IMR-90 (cell line): ENCODE results near the gene NDUFV3. TPM values are rescaled to one million over a fixed set of nuclear protein-coding genes. Genes with fewer than 3 reads are reported as not detected.

Experiments
- ATAC-seq: fragments of 200-7000 bp; cut with Tn5 transposase; 2 replicates; pipeline ENCODE4 v1.9.1; 2020; ENCODE audit warnings: low read depth, mild to moderate bottlenecking, moderate library complexity
- BruUV-seq: library from RNA; stranded (reverse); fragments of 400-500 nt; replicated peaks from 2 replicates; lab custom pipeline; 2021; lab: Mats Ljungman, UMichigan
- CTCF ChIA-PET: fragments of 300-600 bp; formaldehyde crosslinking; extraction: SDS; loops from one replicate; lab custom pipeline; 2021; ENCODE audit warnings: antibody characterized with exemption; lab: Yijun Ruan, JAX
- POLR2A ChIA-PET: fragments of 300-600 bp; sonication (Branson Sonifier 250); formaldehyde crosslinking; loops from one replicate; lab custom pipeline; 2022; ENCODE audit warnings: antibody characterized with exemption; ENCODE audit not compliant: unreplicated experiment; lab: Charles Lee
- DNase-seq: peaks from one replicate; pipeline ENCODE4 v3.0.0; 2013
- H2AFZ ChIP-seq: replicated peaks from 2 replicates; pipeline ENCODE3; 2013; ENCODE audit warnings: low read length, mild to moderate bottlenecking; ENCODE audit not compliant: poor library complexity
- H2AK5ac ChIP-seq: 2 replicates; pipeline ENCODE4 v1.6.1; 2013; ENCODE audit warnings: low read depth, low read length, inconsistent platforms
- H2AK9ac ChIP-seq: replicated peaks from 2 replicates; pipeline ENCODE3; 2013; ENCODE audit warnings: mild to moderate bottlenecking, low read depth, low read length, moderate library complexity; ENCODE audit not compliant: poor library complexity
- H2BK120ac ChIP-seq: 2 replicates; pipeline ENCODE4 v1.6.1; 2013; ENCODE audit warnings: low read depth, low read length, inconsistent platforms
- H2BK15ac ChIP-seq: 3 replicates; pipeline ENCODE4 v1.6.1; 2013; ENCODE audit warnings: low read depth, low read length, inconsistent platforms
- H2BK20ac ChIP-seq: 2 replicates; pipeline ENCODE4 v1.6.1; 2013; ENCODE audit warnings: low read depth, mild to moderate bottlenecking, inconsistent platforms, low read length, moderate library complexity
- H2BK5ac ChIP-seq: 2 replicates; pipeline ENCODE4 v1.6.1; 2013; ENCODE audit warnings: mild to moderate bottlenecking, low read depth, low read length, inconsistent platforms; ENCODE audit not compliant: poor library complexity, severe bottlenecking
- H3K14ac ChIP-seq: replicated peaks from 2 replicates; pipeline ENCODE4 v1.6.1; 2013; ENCODE audit warnings: low read depth, low read length, inconsistent platforms
- H3K18ac ChIP-seq: 2 replicates; pipeline ENCODE4 v1.6.1; 2013; ENCODE audit warnings: low read depth, low read length, control low read depth
- H3K23ac ChIP-seq: 2 replicates; pipeline ENCODE4 v1.6.1; 2013; ENCODE audit warnings: low read depth, low read length, inconsistent platforms
- H3K27ac ChIP-seq: 2 replicates; pipeline ENCODE4 v1.5.1; 2013; ENCODE audit warnings: mild to moderate bottlenecking, control low read depth, low read length; ENCODE audit not compliant: insufficient read depth
- H3K27me3 ChIP-seq: 2 replicates; pipeline ENCODE4 v1.6.1; 2013; ENCODE audit warnings: low read length; ENCODE audit not compliant: control insufficient read depth, insufficient read depth
- H3K36me3 ChIP-seq: 2 replicates; pipeline ENCODE4 v1.6.1; 2013; ENCODE audit warnings: low read length, mixed read lengths; ENCODE audit not compliant: control insufficient read depth, insufficient read depth
- H3K4ac ChIP-seq: 2 replicates; pipeline ENCODE4 v1.6.1; 2013; ENCODE audit warnings: low read depth, low read length, inconsistent platforms
- H3K4me1 ChIP-seq: 2 replicates; pipeline ENCODE4 v1.6.1; 2013; ENCODE audit warnings: low read length, mixed read lengths; ENCODE audit not compliant: control insufficient read depth, insufficient read depth
- H3K4me2 ChIP-seq: 2 replicates; pipeline ENCODE4 v1.6.1; 2013; ENCODE audit warnings: low read depth, mild to moderate bottlenecking, control low read depth, low read length, moderate library complexity
- H3K4me3 ChIP-seq: 2 replicates; pipeline ENCODE4 v1.5.1; 2013; ENCODE audit warnings: low read depth, mild to moderate bottlenecking, control low read depth, low read length, moderate library complexity; ENCODE audit not compliant: insufficient read depth
- H3K56ac ChIP-seq: 2 replicates; pipeline ENCODE4 v1.6.1; 2013; ENCODE audit warnings: low read length, inconsistent platforms; ENCODE audit not compliant: insufficient read depth; ENCODE audit errors: extremely low read depth
- H3K79me1 ChIP-seq, 2 experiments: 2 replicates each; pipeline ENCODE4 v1.6.1; 2013; ENCODE audit warnings: low read length in 2 of 2, inconsistent platforms in 1 of 2, low read depth in 1 of 2
- H3K9ac ChIP-seq: 2 replicates; pipeline ENCODE4 v1.6.1; 2013; ENCODE audit warnings: low read depth, low read length, control low read depth
- H3K9me1 ChIP-seq: 2 replicates; pipeline ENCODE4 v1.6.1; 2013; ENCODE audit warnings: low read length, inconsistent platforms; ENCODE audit not compliant: insufficient read depth
- H3K9me3 ChIP-seq: 2 replicates; pipeline ENCODE4 v1.6.1; 2013; ENCODE audit warnings: low read length; ENCODE audit not compliant: control insufficient read depth, insufficient read depth
- H4K20me1 ChIP-seq: 2 replicates; pipeline ENCODE4 v1.6.1; 2013; ENCODE audit warnings: low read length, inconsistent platforms; ENCODE audit not compliant: insufficient read depth
- H4K5ac ChIP-seq: 2 replicates; pipeline ENCODE4 v1.6.1; 2013; ENCODE audit warnings: mild to moderate bottlenecking, low read depth, low read length, control low read depth
- H4K8ac ChIP-seq, 2 experiments: 2 replicates each; pipeline ENCODE4 v1.6.1; 2013; ENCODE audit warnings: low read depth in 2 of 2, low read length in 2 of 2, control low read depth in 1 of 2, inconsistent platforms in 1 of 2
- H4K91ac ChIP-seq: 2 replicates; pipeline ENCODE4 v1.6.1; 2013; ENCODE audit warnings: low read depth, low read length, inconsistent platforms; ENCODE audit not compliant: insufficient read depth
- BHLHE40 ChIP-seq: fragments of 150-350 bp; IDR thresholded peaks from 2 replicates; pipeline ENCODE4 v1.6.1; 2016; ENCODE audit warnings: mild to moderate bottlenecking, low read depth, low read length
- CEBPB ChIP-seq: IDR thresholded peaks from 2 replicates; pipeline ENCODE4 v1.6.1; 2012; ENCODE audit warnings: low read depth, low read length, improper control_type of control experiment
- CHD1 ChIP-seq: IDR thresholded peaks from 2 replicates; pipeline ENCODE4 v1.6.1; 2012; ENCODE audit warnings: low read depth, low read length, improper control_type of control experiment
- FOS ChIP-seq: fragments of 150-350 bp; IDR thresholded peaks from 2 replicates; pipeline ENCODE4 v1.6.1; 2016; ENCODE audit warnings: low read depth, low read length
- MAFK ChIP-seq: IDR thresholded peaks from 2 replicates; pipeline ENCODE4 v1.6.1; 2012; ENCODE audit warnings: low read depth, low read length, improper control_type of control experiment
- MAZ ChIP-seq: IDR thresholded peaks from 2 replicates; pipeline ENCODE4 v1.6.1; 2012; ENCODE audit warnings: low read depth, mild to moderate bottlenecking, low read length, improper control_type of control experiment, moderate library complexity, borderline replicate concordance
- MXI1 ChIP-seq: IDR thresholded peaks from 2 replicates; pipeline ENCODE4 v1.6.1; 2012; ENCODE audit warnings: low read depth, mild to moderate bottlenecking, low read length, moderate library complexity, borderline replicate concordance
- NFE2L2 ChIP-seq: fragments of 150-350 bp; IDR thresholded peaks from 2 replicates; pipeline ENCODE4 v1.6.1; 2016; ENCODE audit warnings: low read depth, mild to moderate bottlenecking, low read length
- POLR2A ChIP-seq: IDR thresholded peaks from 2 replicates; pipeline ENCODE4 v1.6.1; 2012; ENCODE audit warnings: mild to moderate bottlenecking, low read depth, low read length
- RAD21 ChIP-seq: IDR thresholded peaks from 2 replicates; pipeline ENCODE4 v1.6.1; 2012; ENCODE audit warnings: low read length, improper control_type of control experiment
- RCOR1 ChIP-seq: IDR thresholded peaks from 2 replicates; pipeline ENCODE4 v1.6.1; 2012; ENCODE audit warnings: mild to moderate bottlenecking, low read length, improper control_type of control experiment; ENCODE audit not compliant: insufficient replicate concordance
- RFX5 ChIP-seq: IDR thresholded peaks from 2 replicates; pipeline ENCODE4 v1.8.0; 2012; ENCODE audit warnings: low read depth, mild to moderate bottlenecking, low read length, moderate library complexity
- SMC3 ChIP-seq: fragments of 150-350 bp; IDR thresholded peaks from 2 replicates; pipeline ENCODE4 v1.6.1; 2016; ENCODE audit warnings: low read depth, mild to moderate bottlenecking, antibody characterized with exemption, low read length, moderate library complexity
- WGBS, 2 experiments: methylation state at CpG; one replicate each; pipeline versions ENCODE4 v1.1.5 to v1.1.7; 2013; ENCODE audit warnings: missing lambda C conversion rate in 2 of 2; ENCODE audit not compliant: insufficient read length in 1 of 2; ENCODE audit errors: extremely low coverage in 2 of 2; 5-methylcytosine and 5-hydroxymethylcytosine counted together
- dilution Hi-C: fragments of 300-500 bp; cut with HindIII; formaldehyde crosslinking; loops from one replicate; pipeline ENCODE4 v1.14.3; 2018; ENCODE audit warnings: low sequenced_read_pairs; ENCODE audit not compliant: unreplicated experiment
- in situ Hi-C: fragments of 300-500 bp; cut with MboI; formaldehyde crosslinking; loops from 3 replicates; pipeline ENCODE4 v1.14.3; 2019; ENCODE audit warnings: low sequenced_read_pairs, inconsistent platforms, mixed read lengths
- intact Hi-C: fragments of 100-400 bp; cut with micrococcal nuclease; formaldehyde crosslinking; loops from 2 replicates; pipeline ENCODE4 v1.10.0; 2022
- polyA plus RNA-seq, 3 experiments: library from polyadenylated mRNA; depleted of rRNA; stranded (reverse); fragments of >200 nt; gene quantifications; 2 replicates each; pipeline ENCODE4 v1.2.3, GENCODE V29; 2012; ENCODE audit warnings: low replicate concordance in 1 of 3
- total RNA-seq: library from RNA; depleted of rRNA; stranded (reverse); fragments of >200 nt; gene quantifications from 2 replicates; pipeline ENCODE4 v1.2.3, GENCODE V29; 2012
- TF ChIP-seq, protein P1 (sequence below): fragments of 150-350 bp; IDR thresholded peaks from 2 replicates; pipeline ENCODE4 v1.6.1; 2017; ENCODE audit warnings: mild to moderate bottlenecking, antibody characterized with exemption, low read length, low read depth
- TF ChIP-seq, protein P2 (sequence below): fragments of 150-350 bp; IDR thresholded peaks from 2 replicates; pipeline ENCODE4 v1.6.1; 2016; ENCODE audit warnings: low read depth, mild to moderate bottlenecking, low read length, moderate library complexity, borderline replicate concordance
- TF ChIP-seq, protein P3 (sequence below): conservative IDR thresholded peaks from 2 replicates; pipeline ENCODE4 v1.5.1; 2012; ENCODE audit warnings: mild to moderate bottlenecking, low read depth, low read length, improper control_type of control experiment

NDUFV3 gene
- total and polyA plus RNA-seq, 2 of the 4 experiments (the other 2 are of a cell fraction) = 38.5 to 55.6 TPM

DNA sequence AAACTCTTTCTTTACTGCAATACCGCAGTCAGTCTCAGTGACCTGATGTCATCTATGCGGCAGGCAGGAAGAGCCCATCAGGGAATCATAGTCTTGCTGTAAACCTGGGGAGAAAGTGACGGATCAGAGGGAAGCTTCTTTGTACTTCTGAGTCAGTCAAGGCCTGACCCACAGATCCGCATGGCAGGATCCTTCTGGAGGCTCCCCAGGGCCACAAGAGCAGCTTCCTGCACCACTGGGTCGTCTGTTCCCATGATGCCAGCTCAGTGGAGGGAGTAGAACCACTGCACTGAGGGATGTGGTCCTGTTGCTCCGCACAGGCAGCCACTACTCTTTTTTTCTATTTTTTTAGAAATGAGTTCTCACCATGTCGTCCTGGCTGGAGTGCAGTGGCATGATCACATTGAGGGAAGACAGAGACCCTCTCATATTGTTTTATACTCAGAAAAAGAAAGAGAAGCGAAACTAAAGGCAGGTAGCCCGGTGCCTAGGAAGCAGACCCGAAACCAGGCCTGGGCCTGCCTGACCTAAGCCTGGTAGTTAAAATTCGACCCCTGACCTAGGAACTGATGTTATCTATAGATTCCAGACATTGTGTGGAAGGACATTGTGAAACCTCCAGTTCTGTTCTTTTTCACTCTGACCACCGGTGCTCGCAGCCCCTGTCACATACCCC, 38.6 kb downstream of the NDUFV3 start:
- H2BK120ac ChIP-seq = no peak overlapping the region
- no peaks in the 10 kb centered on the region for H3K36me3 ChIP-seq
- no peak overlapping the region for H4K91ac ChIP-seq
- H3K4me3 ChIP-seq = no peak overlapping the region
- dilution Hi-C loops (no loop called here), in situ Hi-C loops (no loop called here), intact Hi-C loops (no loop called here)
- no TSS peak for BruUV-seq
- no peak overlapping the region for H2AFZ ChIP-seq
- no peak overlapping the region for H3K4me2 ChIP-seq
- no peak overlapping the region for H3K9ac ChIP-seq
- H2AK5ac ChIP-seq = 0 out of 2 replicates have a peak overlapping the region, but pooled peaks have one; percentile 3
- 0 out of 2 replicates have a peak overlapping the region, but pooled peaks have one; percentile 41 for H3K14ac ChIP-seq
- no peaks in the 10 kb centered on the region for H4K20me1 ChIP-seq
- POLR2A ChIA-PET = no interaction called here
- no peak overlapping the region for H2BK5ac ChIP-seq
- no peaks in the 10 kb centered on the region for H3K9me1 ChIP-seq
- no peak overlapping the region for H2AK9ac ChIP-seq
- H3K56ac ChIP-seq = no peak overlapping the region
- no peak overlapping the region for H3K27ac ChIP-seq
- no peak overlapping the region for H3K23ac ChIP-seq
- no peak for TF ChIP-seq POLR2A
- TF ChIP-seq, protein P1, sequence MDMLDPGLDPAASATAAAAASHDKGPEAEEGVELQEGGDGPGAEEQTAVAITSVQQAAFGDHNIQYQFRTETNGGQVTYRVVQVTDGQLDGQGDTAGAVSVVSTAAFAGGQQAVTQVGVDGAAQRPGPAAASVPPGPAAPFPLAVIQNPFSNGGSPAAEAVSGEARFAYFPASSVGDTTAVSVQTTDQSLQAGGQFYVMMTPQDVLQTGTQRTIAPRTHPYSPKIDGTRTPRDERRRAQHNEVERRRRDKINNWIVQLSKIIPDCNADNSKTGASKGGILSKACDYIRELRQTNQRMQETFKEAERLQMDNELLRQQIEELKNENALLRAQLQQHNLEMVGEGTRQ = no peak
- no peak for TF ChIP-seq MAZ
- no peak for TF ChIP-seq RFX5
- no peak for TF ChIP-seq MXI1
- TF ChIP-seq, protein P2, sequence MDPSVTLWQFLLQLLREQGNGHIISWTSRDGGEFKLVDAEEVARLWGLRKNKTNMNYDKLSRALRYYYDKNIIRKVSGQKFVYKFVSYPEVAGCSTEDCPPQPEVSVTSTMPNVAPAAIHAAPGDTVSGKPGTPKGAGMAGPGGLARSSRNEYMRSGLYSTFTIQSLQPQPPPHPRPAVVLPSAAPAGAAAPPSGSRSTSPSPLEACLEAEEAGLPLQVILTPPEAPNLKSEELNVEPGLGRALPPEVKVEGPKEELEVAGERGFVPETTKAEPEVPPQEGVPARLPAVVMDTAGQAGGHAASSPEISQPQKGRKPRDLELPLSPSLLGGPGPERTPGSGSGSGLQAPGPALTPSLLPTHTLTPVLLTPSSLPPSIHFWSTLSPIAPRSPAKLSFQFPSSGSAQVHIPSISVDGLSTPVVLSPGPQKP = no peak
- no peak for TF ChIP-seq CHD1
- TF ChIP-seq, protein P3, sequence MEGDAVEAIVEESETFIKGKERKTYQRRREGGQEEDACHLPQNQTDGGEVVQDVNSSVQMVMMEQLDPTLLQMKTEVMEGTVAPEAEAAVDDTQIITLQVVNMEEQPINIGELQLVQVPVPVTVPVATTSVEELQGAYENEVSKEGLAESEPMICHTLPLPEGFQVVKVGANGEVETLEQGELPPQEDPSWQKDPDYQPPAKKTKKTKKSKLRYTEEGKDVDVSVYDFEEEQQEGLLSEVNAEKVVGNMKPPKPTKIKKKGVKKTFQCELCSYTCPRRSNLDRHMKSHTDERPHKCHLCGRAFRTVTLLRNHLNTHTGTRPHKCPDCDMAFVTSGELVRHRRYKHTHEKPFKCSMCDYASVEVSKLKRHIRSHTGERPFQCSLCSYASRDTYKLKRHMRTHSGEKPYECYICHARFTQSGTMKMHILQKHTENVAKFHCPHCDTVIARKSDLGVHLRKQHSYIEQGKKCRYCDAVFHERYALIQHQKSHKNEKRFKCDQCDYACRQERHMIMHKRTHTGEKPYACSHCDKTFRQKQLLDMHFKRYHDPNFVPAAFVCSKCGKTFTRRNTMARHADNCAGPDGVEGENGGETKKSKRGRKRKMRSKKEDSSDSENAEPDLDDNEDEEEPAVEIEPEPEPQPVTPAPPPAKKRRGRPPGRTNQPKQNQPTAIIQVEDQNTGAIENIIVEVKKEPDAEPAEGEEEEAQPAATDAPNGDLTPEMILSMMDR = no peak
- TF ChIP-seq RAD21 = no peak
- TF ChIP-seq CEBPB = no peak
- no peak for TF ChIP-seq NFE2L2
- no peak for TF ChIP-seq RCOR1
- TF ChIP-seq FOS = no peak
- no peak for TF ChIP-seq BHLHE40
- no peak for TF ChIP-seq SMC3
- no peak for TF ChIP-seq MAFK
- ATAC-seq (no peak), DNase-seq (no peak)
- H3K4me1 ChIP-seq = no peaks in the 10 kb centered on the region; the same call in 1 of the 2 replicates
- H3K27me3 ChIP-seq = no peaks in the 10 kb centered on the region
- H3K4ac ChIP-seq = no peak overlapping the region
- WGBS, 2 experiments = 88% methylated on average over 3 of the region's 13 CpGs; no CpG with 5 or more reads in 1 of the 2 experiments
- CTCF ChIA-PET = no interaction called here
- H4K5ac ChIP-seq = no peak overlapping the region
- no peak overlapping the region for H2BK15ac ChIP-seq
- H4K8ac ChIP-seq = no peak overlapping the region
- no peak overlapping the region for H2BK20ac ChIP-seq
- no peak overlapping the region for H3K18ac ChIP-seq
- no peaks in the 10 kb centered on the region for H3K79me1 ChIP-seq
- H3K9me3 ChIP-seq = no peaks in the 10 kb centered on the region
